Body of pancreas (tissue), 4 donors: ENCODE results near the gene PTPRM. TPM values are rescaled to one million over a fixed set of nuclear protein-coding genes. Genes with fewer than 3 reads are reported as not detected.
A peak's percentile ranks its signal among the peaks of the same experiment; 100 is the strongest.

Experiments
- ATAC-seq: fragments of 150-250 bp; one replicate; pipeline ENCODE4 v1.9.1; 2016
- DNase-seq, 4 donors: peaks; one replicate each; pipeline ENCODE4 v3.0.0-alpha.2; 2019
- H3K27ac ChIP-seq, 4 donors: fragments of 200-600 bp; sonication (generic); 1 replicate in 3 of 4; 2 replicates in 1 of 4; pipeline versions ENCODE4 v1.5.1 to v1.6.1; 2016 to 2019; ENCODE audit warnings: mild to moderate bottlenecking in 1 of 4, mixed read lengths in 1 of 4, moderate library complexity in 1 of 4
- H3K27me3 ChIP-seq, 2 donors: fragments of 200-600 bp; sonication (generic); one replicate each; pipeline ENCODE4 v1.6.0; 2016; ENCODE audit warnings: mild to moderate bottlenecking in 1 of 2
- H3K36me3 ChIP-seq, 2 donors: fragments of 200-600 bp; sonication (generic); replicated peaks in 1 of 2; 2 replicates each; pipeline ENCODE4 v1.5.1; 2016; ENCODE audit warnings: low read depth in 2 of 2; ENCODE audit not compliant: insufficient read depth in 1 of 2
- H3K4me1 ChIP-seq: fragments of 200-600 bp; sonication (generic); one replicate; pipeline ENCODE4 v1.6.0; 2016
- H3K4me3 ChIP-seq, 2 donors: fragments of 200-600 bp; sonication (generic); 1 replicate in 1 of 2; 2 replicates in 1 of 2; pipeline ENCODE4 v1.5.1; 2016 to 2019
- H3K9me3 ChIP-seq, 3 donors: fragments of 200-600 bp; sonication (generic); 1 replicate in 2 of 3; 2 replicates in 1 of 3; pipeline ENCODE4 v1.5.1; 2016
- CTCF ChIP-seq, 7 experiments: fragments of 450-650 bp in 4 of 7; fragments of 200-600 bp in 3 of 7; sonication (generic) in 3 of 7; IDR thresholded peaks; one replicate each; pipeline ENCODE4 v1.5.1; 2016 to 2019; ENCODE audit warnings: antibody characterized with exemption in 7 of 7
- POLR2A ChIP-seq, 3 donors: fragments of 450-650 bp; IDR thresholded peaks; one replicate each; pipeline ENCODE4 v1.6.1; 2016; ENCODE audit warnings: antibody characterized with exemption in 3 of 3, mild to moderate bottlenecking in 2 of 3
- WGBS, 2 donors: methylation state at CpG; one replicate each; pipeline ENCODE4 v1.1.5; 2017; 5-methylcytosine and 5-hydroxymethylcytosine counted together
- intact Hi-C: fragments of 100-400 bp; cut with DNase I; formaldehyde crosslinking; loops from one replicate; pipeline ENCODE4 v1.15.1; 2023
- total RNA-seq, 2 donors: library from RNA; depleted of rRNA; stranded (reverse); fragments of >200 nt; gene quantifications; one replicate each; pipeline ENCODE4 v1.1.0, GENCODE V29; 2016

Gene PTPRM
- total RNA-seq, 2 donors from 2014 or later = 38.2 to 48.0 TPM

- Histone ChIP-seq H3K9me3 (no peaks in the 10 kb centered on the region), H3K27me3 (no peaks in the 10 kb centered on the region), H3K36me3 (no peaks in the 10 kb centered on the region), H3K27ac (no peak overlapping the region), H3K4me3 (no peak overlapping the region), H3K4me1 (peaks cover 4% of the 10 kb centered on the region)
- intact Hi-C loops = no loop called here
- no peak for ATAC-seq
- no peak for TF ChIP-seq POLR2A (IDR thresholded peaks at IDR 0.05)
- no peak for TF ChIP-seq CTCF (IDR thresholded peaks at IDR 0.05)
- peak in 1 of 4 donors; percentile 7 for DNase-seq
- WGBS, 2 donors = 63 to 72% methylated on average over 6 of the region's 6 CpGs
Observed at GRCh38 chr18:8003878-8004675, 437.0 kb downstream of the PTPRM start.

GRCh38 chr18:8004792-8005191 is 437.7 kb downstream of the PTPRM start:
- Histone ChIP-seq H3K4me3 (no peak overlapping the region), H3K27me3 (no peaks in the 10 kb centered on the region), H3K9me3 (no peaks in the 10 kb centered on the region), H3K4me1 (peaks cover 4% of the 10 kb centered on the region), H3K27ac (no peak overlapping the region), H3K36me3 (no peaks in the 10 kb centered on the region)
- intact Hi-C loops = no loop called here
- DNase-seq (no peak), ATAC-seq (no peak)
- 95% methylated on average over 3 of the region's 3 CpGs for WGBS, 2 donors
- TF ChIP-seq POLR2A (IDR thresholded peaks at IDR 0.05) (no peak), CTCF (IDR thresholded peaks at IDR 0.05) (no peak)

- TF ChIP-seq POLR2A (IDR thresholded peaks at IDR 0.05) (no peak), CTCF (IDR thresholded peaks at IDR 0.05) (no peak)
- intact Hi-C loops = no loop called here
- no peak for DNase-seq
- H3K27me3 ChIP-seq = no peaks in the 10 kb centered on the region
- H3K4me3 ChIP-seq = no peak overlapping the region
- WGBS, 2 donors = 86 to 93% methylated on average over 7 of the region's 7 CpGs
- no peak overlapping the region for H3K27ac ChIP-seq
- H3K9me3 ChIP-seq = no peaks in the 10 kb centered on the region
- no peak for ATAC-seq
- peaks cover 4% of the 10 kb centered on the region for H3K4me1 ChIP-seq
- no peaks in the 10 kb centered on the region for H3K36me3 ChIP-seq
Observed at GRCh38 chr18:8005870-8006569, 438.9 kb downstream of the PTPRM start.

- TF ChIP-seq CTCF (IDR thresholded peaks at IDR 0.05) (no peak), POLR2A (IDR thresholded peaks at IDR 0.05) (no peak)
- intact Hi-C loops = no loop called here
- ATAC-seq (no peak), DNase-seq (no peak)
- Histone ChIP-seq H3K4me3 (no peak overlapping the region), H3K36me3 (no peaks in the 10 kb centered on the region), H3K27ac (no peak overlapping the region), H3K9me3 (no peaks in the 10 kb centered on the region), H3K27me3 (no peaks in the 10 kb centered on the region), H3K4me1 (peaks cover 4% of the 10 kb centered on the region)
- WGBS, 2 donors = 52 to 59% methylated on average over 3 of the region's 3 CpGs
Observed at GRCh38 chr18:8006979-8007378, 439.9 kb downstream of the PTPRM start.
